Gastroesophageal sphincter (tissue), 3 donors: Measurements from ENCODE around the gene RMI2.

Experiments
- CTCF ChIP-seq, 4 experiments: fragments of 200-600 bp in 2 of 4; fragments of 450-650 bp in 2 of 4; sonication (generic) in 1 of 4; IDR thresholded peaks; one replicate each; pipeline ENCODE4 v1.5.1; 2017 to 2019; ENCODE audit warnings: antibody characterized with exemption in 4 of 4, mild to moderate bottlenecking in 2 of 4, moderate library complexity in 2 of 4
- POLR2A ChIP-seq, 2 donors: fragments of 450-650 bp; IDR thresholded peaks; one replicate each; pipeline ENCODE4 v1.6.1; 2017; ENCODE audit warnings: antibody characterized with exemption in 2 of 2, mild to moderate bottlenecking in 2 of 2, moderate library complexity in 1 of 2
- POLR2AphosphoS5 ChIP-seq: sonication (generic); formaldehyde crosslinking; IDR thresholded peaks from one replicate; pipeline ENCODE4 v1.6.1; 2017; ENCODE audit warnings: antibody characterized with exemption

- TF ChIP-seq POLR2A (IDR thresholded peaks at IDR 0.05): no peak
- TF ChIP-seq CTCF (IDR thresholded peaks at IDR 0.05): no peak
- no peak for TF ChIP-seq POLR2AphosphoS5
Measured at GRCh38 chr16:11307639-11308492, 37.4 kb upstream of the RMI2 start.
